ENCODE data around the gene APBB1. TPM values are rescaled to one million over a fixed set of nuclear protein-coding genes. Genes with fewer than 3 reads are reported as not detected.

The APBB1 gene
- total and polyA plus RNA-seq, 10 of the 15 experiments (the other 5 are each of a cell fraction or from before 2014, with no cell fraction given) = 0.31 to 10.6 (median 5.4) TPM

DNA sequence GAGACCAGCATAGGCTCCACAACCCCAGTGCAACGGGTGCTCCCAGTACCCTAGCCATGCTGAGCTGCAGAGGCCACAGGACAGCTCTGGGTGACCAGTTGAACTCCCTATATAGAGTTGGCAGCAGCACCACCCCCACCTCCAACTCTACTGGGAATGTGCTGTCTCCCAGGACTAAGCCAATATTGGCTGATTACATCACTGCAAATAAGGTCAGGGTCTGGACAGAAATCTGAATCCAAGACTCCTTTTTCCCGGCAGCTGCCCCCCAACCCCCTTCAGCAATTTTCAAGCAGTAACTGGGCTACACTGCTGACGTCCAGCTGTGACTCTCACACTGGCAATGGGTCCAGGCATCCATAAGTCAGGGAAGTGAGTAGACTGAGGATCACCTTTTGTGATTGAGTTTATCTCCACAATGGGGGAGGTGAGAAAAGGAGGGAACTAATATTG lies 22.0 kb upstream of the APBB1 start, which contains the start of gene HPX:
Gene HPX, minus strand, starts transcription at position 82 of the 453 bp plus-strand sequence. Its CDS starts 24 bp downstream, at position 58.
- ATAC-seq = no peak
- Histone ChIP-seq H3K36me3 (ENCODE audit: control insufficient read depth in 2 of 2, insufficient read depth in 2 of 2, low read length in 1 of 2) (no peaks in the 10 kb centered on the region), H4K20me1 (ENCODE audit: control insufficient read depth, insufficient read depth) (no peaks in the 10 kb centered on the region), H3K4me3 (no peak within 1 kb of the TSS), H3K9ac (ENCODE audit: control insufficient read depth, insufficient read depth, low read length) (no peak within 1 kb of the TSS), H3K9me3 (replicated peaks; ENCODE audit: control insufficient read depth, insufficient read depth, low read length) (no peaks in the 10 kb centered on the region), H2AFZ (ENCODE audit: control insufficient read depth, low read depth, low read length) (no peak within 1 kb of the TSS), H3K27ac (ENCODE audit: control insufficient read depth, insufficient read depth) (no peak within 1 kb of the TSS), H3K4me2 (ENCODE audit: control insufficient read depth, insufficient read depth) (no peak within 1 kb of the TSS), H3K79me2 (ENCODE audit: control insufficient read depth, insufficient read depth, low read length) (no peaks in the 10 kb centered on the region), H3K4me1 (ENCODE audit: control insufficient read depth, insufficient read depth, low read length) (peaks cover 4% of the 10 kb centered on the region), H3K27me3 (replicated peaks in 1 of 2; ENCODE audit: control insufficient read depth in 2 of 2, insufficient read depth in 2 of 2, low read length in 1 of 2) (no peaks in the 10 kb centered on the region)
- intact Hi-C loops (cut with micrococcal nuclease; ENCODE audit: unreplicated experiment) = no loop called here
- TF ChIP-seq, protein P1, sequence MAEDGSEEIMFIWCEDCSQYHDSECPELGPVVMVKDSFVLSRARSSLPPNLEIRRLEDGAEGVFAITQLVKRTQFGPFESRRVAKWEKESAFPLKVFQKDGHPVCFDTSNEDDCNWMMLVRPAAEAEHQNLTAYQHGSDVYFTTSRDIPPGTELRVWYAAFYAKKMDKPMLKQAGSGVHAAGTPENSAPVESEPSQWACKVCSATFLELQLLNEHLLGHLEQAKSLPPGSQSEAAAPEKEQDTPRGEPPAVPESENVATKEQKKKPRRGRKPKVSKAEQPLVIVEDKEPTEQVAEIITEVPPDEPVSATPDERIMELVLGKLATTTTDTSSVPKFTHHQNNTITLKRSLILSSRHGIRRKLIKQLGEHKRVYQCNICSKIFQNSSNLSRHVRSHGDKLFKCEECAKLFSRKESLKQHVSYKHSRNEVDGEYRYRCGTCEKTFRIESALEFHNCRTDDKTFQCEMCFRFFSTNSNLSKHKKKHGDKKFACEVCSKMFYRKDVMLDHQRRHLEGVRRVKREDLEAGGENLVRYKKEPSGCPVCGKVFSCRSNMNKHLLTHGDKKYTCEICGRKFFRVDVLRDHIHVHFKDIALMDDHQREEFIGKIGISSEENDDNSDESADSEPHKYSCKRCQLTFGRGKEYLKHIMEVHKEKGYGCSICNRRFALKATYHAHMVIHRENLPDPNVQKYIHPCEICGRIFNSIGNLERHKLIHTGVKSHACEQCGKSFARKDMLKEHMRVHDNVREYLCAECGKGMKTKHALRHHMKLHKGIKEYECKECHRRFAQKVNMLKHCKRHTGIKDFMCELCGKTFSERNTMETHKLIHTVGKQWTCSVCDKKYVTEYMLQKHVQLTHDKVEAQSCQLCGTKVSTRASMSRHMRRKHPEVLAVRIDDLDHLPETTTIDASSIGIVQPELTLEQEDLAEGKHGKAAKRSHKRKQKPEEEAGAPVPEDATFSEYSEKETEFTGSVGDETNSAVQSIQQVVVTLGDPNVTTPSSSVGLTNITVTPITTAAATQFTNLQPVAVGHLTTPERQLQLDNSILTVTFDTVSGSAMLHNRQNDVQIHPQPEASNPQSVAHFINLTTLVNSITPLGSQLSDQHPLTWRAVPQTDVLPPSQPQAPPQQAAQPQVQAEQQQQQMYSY (CRISPR knock-in tag; IDR thresholded peaks at IDR 0.05) = no peak
- TF ChIP-seq CBX3 (IDR thresholded peaks at IDR 0.05; ENCODE audit: borderline replicate concordance, low read depth) (no peak), BMI1 (IDR thresholded peaks at IDR 0.05; ENCODE audit: borderline replicate concordance) (no peak), PAX5 (IDR thresholded peaks at IDR 0.05; ENCODE audit: borderline replicate concordance, low read depth, low read length) (no peak), CREM (IDR thresholded peaks at IDR 0.05; ENCODE audit: low read depth) (no peak), RAD51 (IDR thresholded peaks at IDR 0.05) (no peak)
- FAIRE-seq = no peak
- RAD21 ChIA-PET (ENCODE audit: unreplicated experiment) = interaction anchor here (1.3 to 14.2 kb wide), 3 partner anchors 51 to 85 kb away, joined by 3 to 305 read pairs (median 4); partner anchors contain the start of gene SMPD1
- 76% methylated on average over 3 of the region's 3 CpGs for WGBS (ENCODE audit: insufficient coverage, insufficient replicate concordance, low lambda C conversion rate, missing lambda C conversion rate)
- SMC1A ChIA-PET (ENCODE audit: uncharacterized antibody, unreplicated experiment) = interaction anchor here (0.6 to 12.8 kb wide), 9 partner anchors 11 to 1835 kb away, joined by 3 to 293 read pairs (median 3); no protein-coding TSS in a partner anchor
- in situ Hi-C loops (cut with MboI) = loop anchor here (5.0 kb wide), 1 partner anchor 59 kb away; no protein-coding TSS in a partner anchor
- DNase-seq (ENCODE audit: low read depth, low spot score) = no peak
- BruUV-seq (replicated peaks) = no TSS peak
- CTCF ChIA-PET = interaction anchor here (0.6 to 17.4 kb wide), 8 partner anchors 29 to 265 kb away, joined by 3 to 560 read pairs (median 5); no protein-coding TSS in a partner anchor
- POLR2A ChIA-PET = no interaction called here

Data from GM12878 (cell line).